Parathyroid adenoma (tissue), 2 donors: Measurements from ENCODE around the gene FUT3.

Experiments
- H2AFZ ChIP-seq: fragments of 300-600 bp; sonication (generic); one replicate; pipeline ENCODE4 v1.7.0; 2017; ENCODE audit warnings: antibody characterized with exemption, mild to moderate bottlenecking
- H3K27ac ChIP-seq: fragments of 300-600 bp; sonication (generic); one replicate; pipeline ENCODE4 v1.7.0; 2017
- H3K27me3 ChIP-seq: fragments of 300-600 bp; sonication (generic); one replicate; pipeline ENCODE4 v1.7.0; 2017; ENCODE audit warnings: low read length; ENCODE audit not compliant: control insufficient read depth, insufficient read depth
- H3K36me3 ChIP-seq: fragments of 300-600 bp; sonication (generic); one replicate; pipeline ENCODE4 v1.7.0; 2017; ENCODE audit warnings: low read length; ENCODE audit not compliant: control insufficient read depth, insufficient read depth
- H3K4me1 ChIP-seq: fragments of 300-600 bp; sonication (generic); one replicate; pipeline ENCODE4 v1.7.0; 2017; ENCODE audit warnings: control low read depth
- H3K4me2 ChIP-seq: fragments of 300-600 bp; sonication (generic); one replicate; pipeline ENCODE4 v1.7.0; 2017; ENCODE audit warnings: low read length
- H3K4me3 ChIP-seq: fragments of 300-600 bp; sonication (generic); one replicate; pipeline ENCODE4 v1.7.0; 2017; ENCODE audit warnings: low read depth, low read length
- H3K79me2 ChIP-seq: fragments of 300-600 bp; sonication (generic); one replicate; pipeline ENCODE4 v1.7.0; 2017; ENCODE audit warnings: control low read depth
- H3K9ac ChIP-seq: fragments of 300-600 bp; sonication (generic); one replicate; pipeline ENCODE4 v1.7.0; 2017; ENCODE audit warnings: mild to moderate bottlenecking
- H3K9me3 ChIP-seq: fragments of 300-600 bp; sonication (generic); one replicate; pipeline ENCODE4 v1.7.0; 2017; ENCODE audit warnings: low read length; ENCODE audit not compliant: control insufficient read depth
- CTCF ChIP-seq: fragments of 300-600 bp; sonication (generic); IDR thresholded peaks from one replicate; pipeline ENCODE4 v1.7.0; 2017; ENCODE audit warnings: antibody characterized with exemption, mild to moderate bottlenecking
- donor health status: primary hyperparathyroidism.

The FUT3 gene

GRCh38 chr19:5824751-5825150 lies 26.5 kb downstream of the FUT3 start:
- Histone ChIP-seq H3K4me2 (no peak overlapping the region), H3K27me3 (no peaks in the 10 kb centered on the region), H3K27ac (no peak overlapping the region), H2AFZ (no peak overlapping the region), H3K4me1 (peaks cover 3% of the 10 kb centered on the region), H3K36me3 (no peaks in the 10 kb centered on the region), H3K79me2 (no peaks in the 10 kb centered on the region), H3K9ac (no peak overlapping the region), H3K4me3 (no peak overlapping the region), H3K9me3 (no peaks in the 10 kb centered on the region)
- TF ChIP-seq CTCF, result no peak

GRCh38 chr19:5823579-5824281 lies 27.5 kb downstream of the FUT3 start:
- Histone ChIP-seq H3K4me2 (no peak overlapping the region), H3K27me3 (no peaks in the 10 kb centered on the region), H2AFZ (no peak overlapping the region), H3K9me3 (no peaks in the 10 kb centered on the region), H3K79me2 (no peaks in the 10 kb centered on the region), H3K27ac (no peak overlapping the region), H3K9ac (no peak overlapping the region), H3K4me1 (no peaks in the 10 kb centered on the region), H3K4me3 (no peak overlapping the region), H3K36me3 (no peaks in the 10 kb centered on the region)
- TF ChIP-seq CTCF, result no peak

- Histone ChIP-seq H3K4me1 (no peaks in the 10 kb centered on the region), H3K27ac (no peak overlapping the region), H3K9me3 (no peaks in the 10 kb centered on the region), H3K4me2 (no peak overlapping the region), H3K79me2 (no peaks in the 10 kb centered on the region), H3K4me3 (no peak overlapping the region), H3K36me3 (no peaks in the 10 kb centered on the region), H3K9ac (no peak overlapping the region), H3K27me3 (no peaks in the 10 kb centered on the region), H2AFZ (no peak overlapping the region)
- TF ChIP-seq CTCF, result no peak
These were observed 28.9 kb downstream of the FUT3 start for GRCh38 chr19:5822181-5822844.

- H3K36me3 ChIP-seq, result no peaks in the 10 kb centered on the region
These were observed 29.6 kb downstream of the FUT3 start for GRCh38 chr19:5821521-5822180.

More at GRCh38 chr19:5821521-5822180, 29.6 kb downstream of the FUT3 start:
- H3K4me1 ChIP-seq, result no peaks in the 10 kb centered on the region
- H3K27ac ChIP-seq, result no peak overlapping the region
- H3K9me3 ChIP-seq, result no peaks in the 10 kb centered on the region
- H3K4me2 ChIP-seq, result no peak overlapping the region
- H2AFZ ChIP-seq, result no peak overlapping the region
- no peak overlapping the region for H3K4me3 ChIP-seq
- H3K9ac ChIP-seq, result no peak overlapping the region
- no peak for TF ChIP-seq CTCF
- H3K27me3 ChIP-seq, result no peaks in the 10 kb centered on the region
- H3K79me2 ChIP-seq, result no peaks in the 10 kb centered on the region
